ENCODE data around the gene CFAP61.

The CFAP61 gene

GRCh38 chr20:20076297-20077065 is 24.1 kb downstream of the CFAP61 start:
- in situ Hi-C loops (cut with HindIII; ENCODE audit: low sequenced_read_pairs): no loop called here
- TF ChIP-seq CTCF (IDR thresholded peaks at IDR 0.05; ENCODE audit: low read depth, low read length): no peak
- H3K4me3 ChIP-seq (ENCODE audit: low read depth, low read length): no peak overlapping the region
- peak; percentile 72 for DNase-seq (ENCODE audit: low read depth, low spot score)

GRCh38 chr20:20078041-20078440 is 25.7 kb downstream of the CFAP61 start:
- no peak overlapping the region for H3K4me3 ChIP-seq (ENCODE audit: low read depth, low read length)
- TF ChIP-seq CTCF (IDR thresholded peaks at IDR 0.05; ENCODE audit: low read depth, low read length): no peak
- DNase-seq (ENCODE audit: low read depth, low spot score): no peak
- in situ Hi-C loops (cut with HindIII; ENCODE audit: low sequenced_read_pairs): no loop called here

- in situ Hi-C loops (cut with HindIII; ENCODE audit: low sequenced_read_pairs): no loop called here
Measured at GRCh38 chr20:20079102-20079784, 26.9 kb downstream of the CFAP61 start.

GRCh38 chr20:20083807-20084206 is 31.5 kb downstream of the CFAP61 start:
- in situ Hi-C loops (cut with HindIII; ENCODE audit: low sequenced_read_pairs): no loop called here
- peak; percentile 40 for TF ChIP-seq CTCF (IDR thresholded peaks at IDR 0.05; ENCODE audit: low read depth, low read length)
- no peak overlapping the region for H3K4me3 ChIP-seq (ENCODE audit: low read depth, low read length)
- DNase-seq (ENCODE audit: low read depth, low spot score): peak; percentile 35

More at GRCh38 chr20:20079102-20079784, 26.9 kb downstream of the CFAP61 start:
- no peak for DNase-seq (ENCODE audit: low read depth, low spot score)
- TF ChIP-seq CTCF (IDR thresholded peaks at IDR 0.05; ENCODE audit: low read depth, low read length): no peak
- H3K4me3 ChIP-seq (ENCODE audit: low read depth, low read length): no peak overlapping the region

- in situ Hi-C loops (cut with HindIII; ENCODE audit: low sequenced_read_pairs): no loop called here
- H3K4me3 ChIP-seq (ENCODE audit: low read depth, low read length): no peak overlapping the region
- no peak for TF ChIP-seq CTCF (IDR thresholded peaks at IDR 0.05; ENCODE audit: low read depth, low read length)
- no peak for DNase-seq (ENCODE audit: low read depth, low spot score)
Measured at GRCh38 chr20:20084296-20084752, 32.0 kb downstream of the CFAP61 start.

GRCh38 chr20:20085071-20085470 is 32.7 kb downstream of the CFAP61 start:
- in situ Hi-C loops (cut with HindIII; ENCODE audit: low sequenced_read_pairs): no loop called here
- no peak for DNase-seq (ENCODE audit: low read depth, low spot score)
- H3K4me3 ChIP-seq (ENCODE audit: low read depth, low read length): no peak overlapping the region
- no peak for TF ChIP-seq CTCF (IDR thresholded peaks at IDR 0.05; ENCODE audit: low read depth, low read length)

All from astrocyte of the spinal cord (primary cell).